Fibroblast of peridontal ligament (primary cell): ENCODE results near the gene TCOF1.
"Not testable (repeated sequence)": the region's sequence is repeated elsewhere in the genome, so short reads cannot be mapped to it uniquely, and the experiment has no call there.

Source experiments
- DNase-seq: peaks from one replicate; pipeline ENCODE4 v3.0.0-alpha.2; 2010; ENCODE audit errors: extremely low read depth

Gene TCOF1

DNA sequence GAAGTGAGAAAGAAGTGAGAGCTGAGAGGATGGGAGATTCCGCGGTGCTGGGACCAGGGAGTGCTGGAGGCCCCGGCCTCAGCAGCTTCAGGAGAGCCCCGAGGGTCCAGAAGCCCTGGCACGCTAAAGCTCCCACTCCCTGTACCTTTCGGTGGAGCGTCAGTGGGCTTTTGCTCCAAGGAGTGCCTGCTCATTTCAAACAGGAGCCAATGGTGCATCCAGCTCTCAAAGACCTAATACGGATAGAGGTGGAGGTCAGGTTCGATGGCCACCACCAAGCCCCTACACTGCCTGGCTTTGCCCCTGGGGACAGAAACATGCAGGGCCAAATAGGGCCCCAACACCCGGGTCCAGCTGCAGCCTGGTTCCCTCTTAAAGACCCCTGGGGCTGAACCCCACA lies 47.0 kb downstream of the TCOF1 start:
- no peak for DNase-seq

- DNase-seq: no peak
Measured at GRCh38 chr5:150404941-150405816, 47.7 kb downstream of the TCOF1 start.

DNA sequence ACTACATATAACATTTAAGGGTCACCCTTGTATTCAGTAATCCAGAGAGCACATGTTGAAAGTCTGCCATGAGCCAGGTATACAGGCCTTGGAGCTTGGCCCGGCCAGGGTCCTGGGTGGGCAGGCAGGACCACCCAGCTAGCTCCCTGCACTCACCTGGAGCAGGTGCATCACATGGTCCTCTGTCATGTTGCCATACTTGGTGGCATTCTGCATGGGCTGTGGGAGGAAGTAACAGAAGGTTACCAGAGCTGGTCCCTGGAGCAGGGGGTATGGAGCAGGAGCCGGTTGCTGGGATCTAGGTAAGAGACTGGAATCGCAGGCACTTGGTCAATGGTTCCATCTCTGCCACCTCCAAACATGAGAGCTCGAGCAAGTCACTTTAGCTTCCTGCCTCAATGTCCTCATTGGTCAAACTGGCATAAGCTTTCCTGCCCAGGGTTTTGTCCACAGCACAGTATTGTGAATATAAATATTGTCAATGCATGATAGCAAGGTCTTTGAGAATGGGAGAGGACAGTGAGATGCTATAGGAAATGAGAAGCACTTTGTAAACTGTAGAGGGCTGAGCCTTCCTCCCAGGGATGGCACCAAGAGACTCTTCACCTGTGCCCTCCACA lies 48.7 kb downstream of the TCOF1 start:
- no peak for DNase-seq

DNA sequence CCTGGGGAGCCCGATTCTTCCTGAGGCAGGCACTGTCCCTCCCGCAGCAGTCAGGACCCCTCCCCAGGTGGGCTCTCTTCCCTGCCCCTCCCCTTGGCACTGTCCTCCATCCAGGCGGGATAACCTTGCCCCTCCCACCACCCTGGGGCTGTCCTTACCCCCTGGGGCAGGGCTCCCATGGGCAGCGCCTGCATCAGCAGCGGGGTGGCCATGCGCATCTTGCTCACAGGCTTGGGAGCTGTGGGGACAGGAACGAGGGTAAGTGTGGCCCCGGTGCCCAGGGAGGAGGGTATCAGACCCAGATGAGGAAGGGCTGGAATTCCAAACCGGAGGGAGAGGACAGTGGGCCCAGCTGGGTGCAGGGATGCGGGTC lies 49.2 kb downstream of the TCOF1 start:
- DNase-seq: no peak

DNA sequence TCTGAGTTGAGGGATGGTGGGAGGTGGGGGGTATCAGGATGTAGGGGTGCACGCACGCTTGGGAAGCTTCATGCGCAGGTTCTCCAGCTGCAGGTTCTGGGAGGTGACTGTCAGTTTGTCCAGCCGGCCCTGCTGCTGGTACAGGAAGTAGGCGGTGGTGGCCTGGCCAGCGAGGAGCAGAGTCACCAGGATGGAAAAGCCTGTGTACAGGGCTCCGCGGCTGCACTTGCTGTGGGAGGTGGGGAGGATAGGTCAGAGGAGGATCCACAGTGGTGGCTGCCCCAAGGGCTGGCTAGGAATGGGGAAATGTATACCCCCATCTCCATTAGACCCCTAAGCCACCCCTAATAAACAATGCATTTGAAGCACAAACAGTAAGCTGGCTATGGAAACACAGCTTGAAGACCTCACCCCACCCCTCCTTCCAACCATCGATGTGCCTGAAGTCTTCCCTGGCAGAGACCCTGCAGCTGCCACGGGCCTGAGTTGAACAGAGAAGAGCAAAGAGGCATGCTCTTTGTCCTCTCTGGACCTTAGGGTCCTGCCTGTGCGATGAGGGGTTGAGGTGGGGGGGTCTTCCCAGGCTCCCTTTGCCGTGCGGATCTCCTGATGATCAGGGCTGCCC lies 49.7 kb downstream of the TCOF1 start:
- DNase-seq: no peak

DNA sequence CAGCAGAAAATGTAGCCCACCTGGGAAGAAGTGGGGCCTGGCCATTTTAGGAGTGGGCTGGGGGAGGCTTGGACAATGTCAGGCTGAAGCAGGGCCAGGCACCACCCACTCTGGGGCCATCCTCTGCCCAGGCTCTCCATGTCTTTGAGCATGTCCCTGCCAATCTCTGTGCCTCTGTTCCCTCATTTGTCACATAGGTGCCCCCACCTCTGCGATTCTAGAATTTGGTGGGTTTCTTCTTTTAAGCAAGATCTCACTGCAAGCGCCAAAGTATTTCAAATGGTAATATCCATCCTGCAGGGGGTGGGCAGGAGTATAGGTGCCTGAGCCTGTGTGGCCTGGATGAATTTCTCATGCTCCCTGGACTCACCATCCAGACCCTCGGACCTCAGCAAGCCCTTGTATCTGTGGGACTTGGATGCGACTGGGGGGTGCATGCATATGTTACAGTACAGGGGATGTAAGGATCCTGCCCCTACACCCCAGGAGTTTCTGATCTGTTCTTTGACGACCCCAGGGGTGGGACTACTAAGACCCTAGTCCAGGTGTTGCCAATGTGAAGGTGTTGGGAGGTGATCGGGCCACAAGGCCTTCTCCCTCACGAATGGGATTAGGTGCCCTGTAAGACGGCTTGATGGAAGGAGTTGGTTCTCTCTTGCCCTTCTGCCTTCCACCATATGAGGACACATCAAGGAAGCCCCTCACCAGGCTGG lies 50.9 kb downstream of the TCOF1 start:
- no peak for DNase-seq

- DNase-seq: peak; percentile 93
Measured at GRCh38 chr5:150409638-150410523, 52.4 kb downstream of the TCOF1 start.

DNA sequence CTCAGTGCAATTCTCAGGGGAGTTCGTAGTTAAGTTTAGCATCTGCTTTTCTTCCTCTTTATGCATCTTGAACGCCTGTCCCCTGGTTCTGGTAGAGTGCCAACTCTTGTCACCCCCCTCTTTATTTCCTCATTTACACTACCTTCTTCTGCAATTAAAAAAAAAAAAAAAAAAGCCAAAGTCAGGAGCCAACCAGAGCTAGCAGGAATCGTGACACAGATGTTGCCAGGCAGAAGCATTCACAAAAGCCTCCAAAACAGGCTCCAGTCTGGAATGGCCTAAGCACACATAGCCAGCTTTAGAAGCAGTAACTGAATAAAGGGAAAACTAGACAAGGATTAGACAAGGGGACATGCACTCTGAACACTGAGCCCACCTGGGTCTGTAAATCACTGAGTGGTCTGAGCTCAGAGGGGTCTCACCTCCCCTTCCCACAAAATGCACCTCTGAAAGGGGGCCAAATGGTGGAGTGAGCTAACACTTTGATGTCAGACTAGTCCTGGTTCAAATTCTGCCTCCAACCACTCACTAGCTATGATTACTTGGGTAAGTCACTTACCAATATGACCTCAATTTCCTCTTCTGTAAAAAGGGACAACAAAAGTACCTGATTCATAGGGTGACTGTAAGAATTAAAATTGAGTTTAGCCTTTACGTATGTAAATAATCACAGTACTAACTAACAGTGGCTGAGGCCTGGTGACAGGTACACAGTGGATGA lies 53.2 kb downstream of the TCOF1 start:
- DNase-seq: peak; percentile 89

GRCh38 chr5:150411245-150411979 lies 53.9 kb downstream of the TCOF1 start:
- peak; percentile 33 for DNase-seq

DNA sequence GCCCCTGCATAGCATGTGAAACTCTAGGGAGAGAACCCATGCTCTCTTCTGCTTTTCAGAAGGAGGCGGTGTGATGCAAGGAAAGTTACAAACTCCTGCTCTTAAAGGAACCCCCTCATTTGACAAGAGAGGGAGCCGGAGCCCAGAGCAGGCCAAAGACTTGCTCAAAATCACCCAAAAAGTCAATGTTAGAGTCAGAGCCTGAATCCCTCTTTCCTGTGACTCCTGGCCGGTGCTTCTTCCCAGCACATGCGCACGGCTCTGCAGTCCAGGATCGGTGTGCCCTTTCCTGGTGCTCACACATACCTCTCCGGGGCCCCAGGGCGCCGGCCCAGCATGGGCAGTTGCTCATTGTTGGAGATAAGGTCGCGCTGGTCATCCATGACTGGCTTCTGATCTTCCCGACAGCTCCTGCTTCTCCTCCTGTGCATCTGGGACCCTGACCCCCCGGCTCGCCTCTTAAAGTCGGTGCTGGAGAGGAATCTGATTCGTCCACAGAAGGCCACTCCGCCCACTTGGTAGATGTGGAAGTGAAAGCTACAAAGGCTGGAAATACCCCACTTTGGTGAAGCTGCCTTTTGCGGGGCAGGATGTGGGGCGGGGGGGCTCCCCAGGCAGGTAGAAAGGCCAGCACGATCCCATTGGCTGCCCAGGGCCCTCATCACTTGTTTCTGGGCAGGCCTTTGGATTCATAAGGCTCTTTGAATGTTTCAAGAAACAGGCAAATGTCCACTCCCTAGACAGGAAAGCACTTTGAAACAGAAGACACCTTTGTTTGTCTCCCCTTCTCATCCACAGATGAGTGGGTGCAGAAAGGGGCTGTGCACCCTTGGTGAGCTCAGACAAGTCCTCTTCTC lies 55.0 kb downstream of the TCOF1 start, which contains the start of gene CD74:
Gene CD74 (minus strand): TSS at position 592 of the 857 bp plus-strand sequence. CDS start 161 bp downstream, at position 431.
- DNase-seq: peak; percentile 68

DNA sequence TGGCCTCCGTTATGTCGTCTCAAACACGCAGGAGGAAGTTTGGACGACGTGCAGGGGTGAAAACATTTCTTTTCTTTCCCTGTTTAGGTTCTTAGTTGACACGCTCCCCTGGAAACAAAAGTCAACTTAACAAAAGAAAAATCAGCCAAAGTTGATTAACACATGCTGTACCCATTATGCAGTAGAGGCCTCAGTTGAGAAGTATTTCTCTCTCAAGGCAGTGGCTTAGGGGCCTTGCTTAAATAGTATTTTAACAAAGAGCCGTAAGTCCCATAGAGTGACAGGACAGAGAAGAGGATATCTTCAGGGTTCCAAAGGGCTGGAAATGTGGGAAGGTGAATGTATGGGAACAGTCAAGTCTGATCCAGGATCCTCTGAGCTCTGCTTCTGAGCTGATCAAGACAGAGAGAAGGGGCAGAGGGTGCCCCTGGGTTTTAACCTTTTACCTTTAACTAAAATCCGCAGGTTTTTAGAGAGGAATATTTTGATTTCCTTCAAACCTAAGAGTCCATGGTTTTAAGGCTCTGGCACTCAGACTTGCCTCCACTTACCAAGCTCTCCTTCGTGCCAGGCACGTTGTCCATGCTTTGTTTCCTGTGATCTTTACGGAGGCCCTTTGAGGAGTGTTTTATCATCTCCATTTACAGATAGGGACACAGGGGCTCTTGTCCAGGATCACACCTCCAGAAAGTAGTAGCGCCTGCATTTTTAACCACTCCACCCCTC lies 55.8 kb downstream of the TCOF1 start:
- no peak for DNase-seq

DNA sequence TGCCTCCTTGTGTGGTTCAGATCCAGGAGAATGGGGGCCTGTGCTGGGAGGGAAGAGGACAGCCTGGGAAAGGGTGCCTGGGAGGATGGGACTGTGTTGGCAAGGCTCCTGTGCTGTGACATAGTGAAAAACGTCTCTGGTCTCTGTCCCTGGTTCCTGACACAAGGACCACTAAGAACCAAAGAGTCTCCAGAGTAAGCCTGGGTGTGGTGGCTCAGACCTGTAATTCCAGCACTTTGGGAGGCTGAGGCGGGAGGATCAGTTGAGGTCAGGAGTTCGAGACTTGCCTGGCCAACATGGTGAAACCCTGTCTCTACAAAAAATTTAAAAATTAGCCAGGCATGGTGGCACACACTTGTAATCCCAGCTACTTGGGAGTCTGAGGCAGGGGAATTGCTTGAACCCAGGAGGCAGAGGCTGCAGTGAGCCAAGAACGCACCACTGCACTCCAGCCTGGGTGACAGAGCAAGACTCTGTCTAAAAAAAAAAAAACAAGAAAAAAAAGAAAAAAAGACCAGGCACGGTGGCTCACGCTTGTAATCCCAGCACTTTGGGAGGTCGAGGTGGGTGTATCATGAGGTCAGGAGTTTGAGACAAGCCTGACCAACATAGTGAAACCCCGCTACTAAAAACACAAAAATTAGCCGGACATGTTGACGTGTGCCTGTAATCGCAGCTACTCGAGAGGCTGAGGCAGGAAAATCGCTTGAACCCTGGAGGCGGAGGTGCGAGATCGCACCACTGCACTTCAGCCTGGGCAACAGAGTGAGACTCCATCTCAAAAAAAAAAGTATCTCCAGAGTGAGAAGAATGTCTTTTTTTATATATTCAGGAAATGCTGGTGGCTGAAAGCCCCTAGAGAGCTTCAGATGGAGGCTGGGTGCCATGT lies 56.6 kb downstream of the TCOF1 start:
- DNase-seq: not testable (repeated sequence)

DNA sequence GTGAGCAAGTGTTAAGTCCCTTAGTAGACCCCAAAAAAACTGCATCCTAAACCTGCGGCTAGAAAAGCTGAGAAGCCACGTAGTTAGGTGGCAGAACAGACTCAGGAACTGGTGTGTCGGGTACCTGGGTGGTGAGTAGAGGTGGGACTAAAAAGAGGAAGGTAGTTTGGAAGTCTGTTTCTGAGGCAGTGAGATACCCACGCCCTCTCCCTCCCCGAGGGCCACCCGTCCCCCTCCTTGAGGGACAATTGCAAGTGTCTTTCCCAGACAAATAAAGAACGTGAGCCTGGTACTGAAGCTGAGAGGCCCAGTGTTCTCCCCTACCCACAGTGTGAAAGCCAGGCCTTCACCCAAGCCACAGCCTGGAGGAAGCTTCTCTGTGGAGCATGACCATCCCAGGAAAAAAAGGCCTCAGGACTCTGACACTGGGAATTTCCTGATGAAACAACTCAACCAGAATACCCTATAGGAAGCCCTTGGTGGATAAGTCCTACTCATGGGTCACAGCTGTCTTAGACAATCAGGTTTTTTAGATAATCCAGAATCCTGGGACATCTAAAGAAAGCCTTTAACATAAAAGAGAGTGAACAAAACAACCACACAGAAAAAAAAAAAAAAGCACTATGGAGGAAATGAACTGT lies 62.3 kb downstream of the TCOF1 start:
- DNase-seq: no peak

GRCh38 chr5:150422075-150422474 lies 64.6 kb downstream of the TCOF1 start:
- DNase-seq: no peak

- no peak for DNase-seq
Measured at GRCh38 chr5:150422758-150423157, 65.3 kb downstream of the TCOF1 start.

GRCh38 chr5:150426165-150426564 lies 68.7 kb downstream of the TCOF1 start:
- DNase-seq: not testable (repeated sequence)
